HG02840 (cell line): ENCODE data around the gene KCNIP2.

Source experiments
- ATAC-seq: cut with Tn5 transposase; IDR thresholded peaks from one replicate; pipeline ENCODE4 v1.9.1; 2021; ENCODE audit warnings: mild to moderate bottlenecking, moderate library complexity, moderate number of reproducible peaks; ENCODE audit not compliant: unreplicated experiment, low FRiP score

The KCNIP2 gene

DNA sequence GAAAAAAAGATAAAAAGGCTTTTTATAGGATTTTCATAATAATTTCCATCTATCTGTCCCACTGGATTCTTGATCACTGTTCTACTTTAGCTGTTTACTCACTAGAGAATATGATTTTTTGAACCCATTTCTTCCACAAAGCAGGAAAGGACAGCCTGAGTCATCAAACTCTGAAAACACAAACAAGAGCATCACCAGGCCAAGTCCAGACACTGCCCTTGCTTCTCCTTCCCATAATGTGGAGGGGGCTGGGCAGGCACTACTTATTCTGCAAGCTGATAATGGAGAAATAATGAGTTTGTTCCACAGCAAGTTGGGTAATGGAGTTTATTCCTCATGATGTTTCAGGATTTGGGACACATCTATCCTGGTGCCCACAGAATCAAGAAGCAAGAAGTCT is 13.0 kb upstream of the KCNIP2 start:
- no peak for ATAC-seq

DNA sequence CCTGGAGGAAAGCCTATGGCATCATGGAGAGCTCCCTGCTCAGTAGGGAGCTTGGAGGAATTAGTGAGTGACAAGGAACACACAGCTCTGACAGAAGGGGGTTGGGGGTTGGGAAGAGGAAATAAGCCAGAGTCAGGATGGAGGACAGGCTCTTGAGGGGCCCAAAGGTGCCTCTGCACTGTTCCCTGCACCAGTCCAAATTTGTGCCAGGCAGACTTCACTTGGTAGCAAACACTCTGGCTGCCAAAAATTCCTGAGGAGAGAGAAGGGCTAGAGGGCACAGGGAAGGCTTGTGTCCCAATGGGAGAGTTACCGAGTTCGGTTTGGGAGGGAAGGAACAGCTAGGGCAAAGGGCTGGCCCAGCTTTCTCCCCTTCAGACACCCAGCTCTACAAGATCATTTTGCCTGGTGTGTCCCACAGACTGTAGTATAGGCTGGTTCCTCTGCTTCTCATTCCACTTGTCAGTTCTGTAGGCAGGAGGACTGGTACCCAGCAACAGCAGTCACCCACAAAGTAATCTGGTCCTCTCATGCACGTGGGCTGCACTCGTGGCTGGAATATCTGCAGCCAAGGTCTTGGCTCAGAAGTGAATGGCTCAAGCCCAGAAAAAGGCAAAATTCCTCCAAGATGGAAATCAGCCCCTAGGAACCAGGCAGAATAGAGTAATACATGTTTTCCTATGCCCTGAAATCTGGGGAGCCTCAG is 8.0 kb upstream of the KCNIP2 start:
- no peak for ATAC-seq

DNA sequence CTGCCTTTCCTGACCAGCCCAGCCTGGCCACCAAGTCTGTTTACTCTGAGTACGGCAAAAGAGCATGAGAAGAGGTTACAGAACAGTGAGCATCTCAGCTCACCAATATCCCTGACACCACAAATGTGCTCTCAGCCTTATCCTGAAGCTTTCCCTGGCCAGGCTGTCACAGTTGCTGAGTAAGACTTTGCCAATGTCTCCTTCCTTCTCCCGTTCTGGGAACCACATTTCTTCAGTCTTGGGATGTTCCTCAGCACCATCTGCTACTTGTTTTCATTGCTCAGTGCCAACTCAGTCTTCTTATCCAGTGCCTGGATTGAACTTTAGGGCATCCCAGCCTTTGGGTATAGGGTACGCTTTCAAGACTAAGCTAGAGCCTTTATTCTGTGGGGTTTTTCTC is 7.1 kb upstream of the KCNIP2 start:
- ATAC-seq, result no peak

DNA sequence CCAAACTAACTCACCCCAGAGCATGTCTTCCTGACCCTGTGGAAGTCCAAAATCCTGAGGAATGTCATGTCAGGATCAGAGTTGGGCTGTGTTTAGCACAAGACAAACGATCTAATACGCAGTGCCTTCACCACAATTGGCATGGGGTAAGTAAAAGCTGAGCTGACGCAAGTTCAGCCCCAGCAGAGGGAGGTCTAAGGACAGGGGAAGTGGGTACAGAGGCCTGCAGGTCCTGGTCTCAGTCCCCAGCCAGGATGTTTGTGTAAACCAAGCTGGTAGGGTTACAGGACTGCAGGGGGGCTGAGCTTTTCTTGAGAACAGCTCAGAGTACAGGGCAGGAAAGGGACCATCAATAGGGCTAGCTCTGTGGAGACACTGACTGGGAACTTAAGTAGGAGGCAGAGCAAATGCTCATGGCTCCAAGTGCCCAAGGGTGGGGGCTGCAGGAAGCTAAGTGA is 5.3 kb upstream of the KCNIP2 start:
- ATAC-seq, result no peak

DNA sequence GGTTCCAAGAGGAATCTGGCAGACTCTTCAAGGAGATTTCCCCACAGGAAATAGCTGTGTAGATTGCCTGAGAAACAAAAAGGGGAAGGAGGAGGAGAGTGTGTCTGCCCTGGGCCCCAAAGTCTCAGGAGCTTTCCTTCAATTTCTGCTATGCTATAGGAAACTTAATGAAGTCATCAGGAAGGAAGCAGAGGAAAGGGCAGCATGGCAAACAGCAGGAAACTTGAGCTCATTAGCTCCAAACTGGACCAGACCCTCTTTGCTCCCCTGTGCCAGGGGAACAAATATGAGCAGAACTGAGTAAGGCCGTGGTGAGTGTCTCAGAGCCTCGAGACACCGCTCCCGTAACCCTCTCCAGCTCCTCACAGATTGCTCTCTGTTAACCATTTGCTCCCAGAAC is 4.8 kb upstream of the KCNIP2 start:
- ATAC-seq, result no peak

DNA sequence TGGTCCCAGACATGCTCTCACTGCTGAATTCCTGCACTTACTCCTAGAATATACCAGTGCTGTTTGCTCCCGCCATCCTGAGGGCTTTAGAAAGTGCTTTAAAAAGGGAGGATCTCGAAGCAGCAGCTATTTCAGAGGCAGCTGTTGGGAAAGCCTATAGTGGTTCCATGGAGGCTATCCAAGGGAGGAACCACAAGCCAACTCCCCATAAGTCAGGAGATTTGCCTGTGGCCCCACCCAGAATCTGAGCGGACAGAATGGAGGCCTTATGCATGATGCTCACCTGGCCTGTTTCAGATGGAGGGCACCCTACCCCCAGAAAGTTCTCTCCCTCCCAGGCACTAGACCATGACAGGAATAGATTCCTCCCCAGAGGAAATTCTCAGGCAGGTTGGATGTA is 2.3 kb upstream of the KCNIP2 start:
- ATAC-seq, result no peak

DNA sequence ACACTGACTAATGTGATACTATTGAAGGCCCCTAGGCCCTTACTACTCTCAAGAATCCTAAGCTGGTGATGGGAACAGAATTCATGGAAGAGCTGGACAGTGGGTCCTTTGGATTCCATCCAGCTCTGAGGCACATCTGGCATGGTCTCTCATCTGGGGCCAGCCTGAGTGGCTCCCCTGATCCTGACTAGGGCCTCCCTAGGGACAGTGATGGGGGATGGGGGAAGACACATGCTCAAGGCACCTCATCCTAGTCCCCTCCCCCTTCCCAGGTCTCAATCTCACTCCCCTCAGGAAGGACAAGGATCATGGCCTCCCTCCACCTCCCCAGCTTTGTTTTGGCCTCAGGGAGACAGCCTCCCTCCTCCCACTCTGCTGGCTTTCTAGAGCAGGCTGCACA is 1.8 kb downstream of the KCNIP2 start:
- no peak for ATAC-seq

DNA sequence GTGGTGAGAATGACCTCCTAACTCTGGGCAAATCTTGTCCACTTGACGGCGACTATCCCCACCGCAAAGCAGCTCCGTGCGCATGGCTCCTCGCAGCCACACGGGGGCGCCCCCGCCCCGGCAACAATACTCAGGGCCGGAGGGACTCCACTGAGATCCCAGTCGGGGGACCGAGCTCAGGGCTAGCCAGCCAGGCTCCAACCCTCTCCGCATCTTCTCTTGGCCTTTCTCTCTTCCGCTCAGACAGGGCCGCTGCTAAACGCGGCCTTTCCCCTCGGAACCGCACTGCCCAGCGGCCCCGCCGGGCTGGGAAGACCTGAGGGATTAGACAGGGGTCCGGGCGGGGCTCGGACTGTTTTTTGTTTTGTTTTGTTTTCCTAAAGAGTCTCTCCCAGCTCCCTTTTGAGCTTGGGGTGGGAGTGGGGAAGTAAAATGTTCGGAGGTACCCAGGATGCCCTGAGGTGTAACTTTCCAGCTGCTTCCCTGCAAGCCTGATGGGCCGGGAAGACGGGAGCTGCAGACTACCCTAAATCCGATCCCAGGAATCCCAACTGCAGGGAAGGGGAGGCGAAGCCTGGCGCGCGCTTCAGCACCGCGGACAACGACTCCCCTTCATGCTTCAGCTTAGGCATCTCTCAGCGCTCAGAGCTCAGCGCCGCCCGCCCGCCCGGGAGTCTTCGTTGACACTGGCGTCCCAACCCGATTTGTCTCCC is 2.7 kb downstream of the KCNIP2 start:
- ATAC-seq, result peak; percentile 53

DNA sequence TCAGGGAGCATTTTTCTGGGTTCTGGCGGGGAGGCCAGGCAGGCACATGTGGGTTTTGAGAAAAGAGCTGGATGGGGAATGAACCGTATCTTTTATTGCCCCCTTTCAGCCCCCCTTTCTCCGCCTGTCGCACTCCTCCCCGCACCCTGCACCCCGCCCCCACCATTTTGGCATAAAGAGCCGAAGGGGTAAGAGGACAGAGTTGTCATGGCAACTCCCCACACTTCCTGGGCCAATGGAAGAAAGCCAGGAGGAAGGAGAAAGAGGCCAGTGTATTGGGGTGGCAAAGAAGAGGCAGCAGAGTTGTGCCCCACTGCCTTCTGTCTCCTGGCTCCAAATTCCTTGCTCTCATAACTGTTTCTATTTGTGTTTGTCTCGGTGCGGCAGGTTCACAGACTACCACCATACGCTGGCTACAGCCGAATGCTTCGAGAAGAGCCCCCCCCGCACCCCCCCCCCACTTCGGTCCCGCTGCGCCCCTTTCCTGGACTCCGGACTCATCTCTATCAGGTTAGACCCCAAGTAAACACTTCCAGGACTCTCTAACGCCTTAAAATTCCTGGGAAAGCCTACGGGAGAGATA is 3.4 kb downstream of the KCNIP2 start:
- ATAC-seq, result no peak

DNA sequence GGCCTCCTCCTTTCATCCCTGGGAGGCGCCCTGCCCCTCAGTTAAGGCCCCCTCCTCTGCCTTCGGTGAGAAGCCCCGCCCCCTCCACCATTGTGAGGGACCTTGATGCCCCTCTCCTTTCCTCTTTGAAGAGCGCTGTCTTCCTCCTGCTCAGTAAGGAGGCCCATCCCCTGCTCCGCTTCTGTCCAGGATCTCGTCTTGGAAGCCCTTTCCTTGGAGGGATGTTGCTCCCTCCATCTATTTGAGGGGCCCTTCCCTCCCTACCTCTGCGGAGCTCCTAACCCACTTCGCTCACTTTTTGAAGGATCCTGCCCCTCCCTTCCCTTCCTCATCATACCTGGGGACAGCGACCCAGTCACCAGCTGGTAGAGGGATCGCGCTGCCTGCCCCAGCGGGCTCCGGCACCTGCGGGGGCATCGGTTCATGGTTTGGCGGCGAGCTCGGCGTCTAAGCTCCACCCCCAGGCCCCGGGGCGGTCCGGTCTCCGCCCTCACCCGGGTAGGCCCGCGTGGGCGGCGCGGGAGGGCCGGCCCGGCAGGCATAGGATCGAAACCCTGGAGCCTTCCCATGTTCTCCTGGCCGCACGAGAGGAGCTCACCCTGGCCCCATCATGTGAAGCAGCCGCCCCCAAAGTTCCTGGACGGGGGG is 4.1 kb downstream of the KCNIP2 start:
- ATAC-seq, result no peak

DNA sequence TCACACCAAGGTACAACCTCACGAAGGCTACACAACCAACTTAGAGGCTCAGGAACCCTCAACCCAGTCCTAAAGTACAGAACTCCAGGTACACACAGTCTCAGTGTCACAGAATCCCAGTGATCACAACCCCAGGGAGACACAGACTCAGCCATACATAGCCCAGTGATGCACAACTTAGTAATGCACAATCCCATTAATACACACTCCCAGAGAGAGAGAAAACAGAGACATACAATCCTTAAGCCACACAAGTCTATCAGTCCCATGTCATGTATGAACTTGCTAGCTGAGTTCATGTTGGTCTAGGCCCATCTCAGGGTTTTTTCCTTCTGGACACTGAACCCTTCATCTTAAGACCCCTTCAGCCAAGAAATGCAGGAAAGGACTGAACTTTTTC is 4.6 kb downstream of the KCNIP2 start:
- ATAC-seq, result no peak

DNA sequence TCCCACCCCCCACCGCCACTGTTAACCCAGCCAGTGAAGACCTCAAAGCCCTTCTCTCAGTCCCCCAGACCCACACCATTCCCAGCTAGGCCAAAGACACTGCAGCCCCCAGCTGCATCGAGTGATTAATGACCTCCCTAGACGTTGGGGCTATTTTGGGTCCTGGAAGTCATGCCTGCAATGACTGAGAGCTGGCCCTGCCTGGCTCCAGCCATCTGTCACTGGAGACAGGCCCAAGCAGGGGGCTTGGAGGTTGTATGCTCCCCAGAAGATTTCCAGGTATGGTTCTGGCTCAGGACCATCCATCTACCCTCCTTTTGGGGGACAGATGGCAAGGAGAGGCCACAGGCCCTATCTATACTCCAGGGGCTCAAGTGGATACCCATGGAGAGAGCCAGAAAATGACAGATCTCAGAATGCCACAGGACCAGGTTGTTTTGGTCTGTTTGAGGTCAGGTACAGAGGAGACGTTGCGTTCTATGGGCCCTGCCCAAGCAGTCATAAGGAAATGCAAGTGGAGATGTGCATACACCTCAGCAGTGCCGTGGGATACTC is 5.1 kb downstream of the KCNIP2 start:
- ATAC-seq, result no peak

DNA sequence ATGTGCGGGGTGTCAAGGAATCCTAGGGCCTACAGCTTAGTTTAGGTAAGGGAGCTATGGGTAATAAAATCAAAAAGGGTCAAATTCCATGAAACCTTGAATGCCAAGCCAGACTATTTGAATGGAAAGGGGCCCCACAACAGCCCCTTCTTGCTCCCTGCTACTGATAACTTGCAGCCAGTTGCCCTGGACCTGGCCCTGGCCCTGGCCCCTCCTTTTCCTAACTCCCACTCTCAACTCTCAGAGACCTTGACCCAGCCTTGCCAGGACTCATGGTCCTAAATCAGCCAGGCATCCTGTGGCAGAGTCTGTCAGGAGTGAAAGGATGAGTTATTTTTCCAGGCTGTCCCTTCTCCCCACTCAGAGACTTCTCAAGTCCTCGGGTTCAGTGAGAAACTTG is 5.9 kb downstream of the KCNIP2 start:
- no peak for ATAC-seq

DNA sequence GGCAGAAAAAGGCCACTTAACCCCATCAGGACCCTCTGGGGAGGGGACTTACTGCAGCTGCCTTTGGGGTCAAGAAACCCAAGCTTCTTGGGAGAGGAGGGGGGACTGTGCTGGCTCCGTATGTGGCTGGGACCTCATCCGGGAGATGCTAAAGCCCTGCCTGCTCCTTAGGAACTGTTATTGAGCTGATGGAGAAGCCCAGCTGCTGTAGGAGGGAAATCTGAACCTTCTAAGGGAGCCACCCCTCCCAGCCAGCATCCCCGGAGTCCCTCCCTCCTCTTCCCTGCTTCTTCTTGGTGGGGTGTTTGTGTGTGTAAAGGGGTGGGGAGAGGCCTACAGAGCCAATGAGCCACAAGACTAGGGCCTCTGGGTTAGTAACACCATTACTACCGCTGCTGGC is 8.2 kb downstream of the KCNIP2 start:
- ATAC-seq, result no peak

DNA sequence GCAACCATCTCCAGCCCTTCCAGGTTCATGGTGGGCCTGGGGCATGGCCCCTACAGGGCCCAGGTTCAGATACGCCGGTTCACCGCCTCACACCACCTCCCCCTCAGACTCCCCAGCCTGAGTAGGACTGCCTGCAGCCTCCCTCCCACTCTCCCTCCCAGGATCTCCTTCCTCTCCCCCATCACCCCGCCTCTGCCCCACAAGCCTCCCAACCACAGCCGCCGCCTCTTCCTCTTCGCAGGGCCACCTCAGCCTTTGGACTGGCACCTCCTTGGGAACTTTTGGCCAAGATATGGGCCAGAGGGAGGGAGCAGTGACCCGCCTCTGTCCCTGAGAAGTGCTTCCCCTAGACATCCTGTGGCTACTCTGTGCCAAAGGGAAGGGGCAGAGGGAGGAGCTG is 9.3 kb downstream of the KCNIP2 start:
- ATAC-seq, result no peak

DNA sequence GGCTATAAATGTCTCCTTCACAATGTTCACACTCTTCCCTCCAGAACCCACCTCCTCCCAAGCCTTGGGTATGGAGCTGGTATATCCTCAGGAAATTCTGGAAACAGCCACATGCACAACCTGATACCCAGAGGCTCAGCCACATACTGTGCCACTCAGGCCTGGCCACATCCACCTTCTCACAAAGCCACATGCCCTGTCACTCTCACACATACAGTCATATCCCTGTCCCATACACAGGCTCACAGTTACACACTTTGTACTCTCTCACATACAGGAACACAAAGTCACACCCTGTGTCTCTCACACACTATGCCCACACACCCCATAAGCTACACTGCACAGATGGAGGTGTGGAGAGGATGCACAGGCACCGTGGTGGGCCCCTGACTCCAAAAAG is 10.1 kb downstream of the KCNIP2 start:
- ATAC-seq, result no peak

DNA sequence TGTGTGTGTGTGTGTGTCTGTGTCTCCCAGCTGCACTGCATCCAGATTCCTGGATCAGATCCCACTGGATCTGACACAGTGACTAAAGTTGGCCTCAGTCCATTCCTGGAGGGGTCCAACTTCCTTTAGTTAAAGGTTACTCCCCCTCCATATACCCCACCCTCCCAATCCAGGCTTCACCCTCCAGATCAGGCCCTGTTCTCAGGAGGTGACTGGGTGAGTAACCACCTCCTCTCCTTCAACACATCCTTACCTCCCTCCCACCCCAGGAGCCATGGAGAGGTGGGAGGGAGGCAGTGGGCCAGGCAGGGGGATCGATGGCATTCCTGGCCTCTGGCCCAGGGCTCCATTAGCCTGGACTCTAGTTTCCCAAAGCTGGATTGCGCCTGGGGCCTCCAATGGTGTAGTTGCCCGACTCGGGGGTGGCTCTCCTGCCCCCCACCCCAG is 11.3 kb downstream of the KCNIP2 start:
- ATAC-seq, result no peak

DNA sequence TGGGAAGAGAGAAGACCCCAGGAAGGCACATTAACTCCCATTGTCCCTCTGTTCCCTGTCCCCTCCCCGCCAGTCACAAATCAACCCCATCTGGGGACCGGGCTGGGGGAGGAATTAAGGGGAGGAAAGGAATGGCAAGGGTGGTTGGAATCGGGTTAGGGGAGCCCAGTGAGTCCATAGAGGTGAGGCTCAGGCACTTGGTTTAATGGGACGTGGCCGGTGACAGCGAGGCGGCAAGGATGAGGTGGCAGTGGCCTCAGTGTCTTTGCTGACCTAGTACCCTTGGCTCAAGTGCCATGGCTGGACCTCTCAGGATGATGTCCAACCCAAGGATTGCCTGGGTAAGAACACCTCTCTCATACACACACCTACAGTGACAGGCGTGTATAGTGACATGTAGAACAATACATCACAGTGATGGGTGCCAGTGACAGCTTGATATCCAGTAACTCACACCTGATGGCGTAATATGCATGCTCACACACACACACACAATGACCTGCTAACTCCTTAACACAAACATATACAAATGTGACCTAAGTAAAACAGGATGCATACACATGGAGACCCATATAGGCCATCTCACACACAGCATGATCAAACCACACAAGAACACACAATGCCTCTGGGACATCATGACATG is 12.3 kb downstream of the KCNIP2 start:
- ATAC-seq, result no peak

DNA sequence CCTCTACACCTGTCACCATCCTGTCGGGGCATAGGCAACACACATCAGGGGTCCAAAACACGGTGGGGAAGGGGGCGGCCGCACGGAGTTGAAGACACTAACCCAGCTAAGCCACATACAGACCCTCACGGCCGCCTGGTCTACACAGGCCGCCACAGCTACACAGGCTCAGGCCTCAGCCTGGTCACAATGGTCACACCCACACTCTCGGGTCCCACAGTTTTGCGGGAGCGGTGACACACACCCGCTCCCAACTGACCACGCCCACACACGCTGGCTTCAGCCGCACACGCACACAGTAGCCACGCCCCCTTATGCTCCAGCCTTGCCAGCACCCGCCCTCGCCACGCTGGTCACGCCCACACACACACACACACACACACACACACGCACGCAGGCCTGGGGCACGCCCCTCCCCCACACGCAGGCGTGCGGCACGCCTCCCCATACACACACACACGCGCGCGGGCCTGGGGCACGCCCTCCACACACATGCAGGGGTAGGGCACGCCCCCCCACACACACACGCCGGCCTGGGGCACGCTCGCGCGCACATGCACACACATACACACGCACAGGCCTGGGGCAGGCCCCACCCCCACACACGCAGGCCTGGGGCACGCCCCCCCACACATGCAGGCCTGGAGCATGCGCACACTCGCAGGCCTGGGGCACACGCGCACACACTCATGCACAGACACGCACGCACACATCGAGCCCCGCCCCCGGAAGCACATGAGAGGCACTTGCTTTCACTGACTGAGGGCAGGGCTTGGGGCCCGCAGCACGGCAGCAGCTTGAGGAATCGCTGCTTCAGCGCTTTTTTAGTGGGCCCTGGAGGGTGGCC is 13.1 kb downstream of the KCNIP2 start:
- ATAC-seq, result peak; percentile 68
